MCF 10A (cell line): ENCODE measurements around the gene PSMG2. TPM values are rescaled to one million over a fixed set of nuclear protein-coding genes. Genes with fewer than 3 reads are reported as not detected.

Experiments
- BruUV-seq: library from RNA; stranded (reverse); fragments of 400-500 nt; replicated peaks from 2 replicates; lab custom pipeline; 2021; lab: Mats Ljungman, UMichigan
- CTCF ChIA-PET: fragments of 300-600 bp; sonication (Branson Sonifier 250); formaldehyde crosslinking; extraction: SDS; loops from one replicate; lab custom pipeline; 2021; ENCODE audit warnings: antibody characterized with exemption, inconsistent platforms; lab: Yijun Ruan, JAX
- POLR2A ChIA-PET: fragments of 300-600, 350-650 bp; sonication (Branson Sonifier 250); formaldehyde crosslinking; extraction: SDS; loops from one replicate; lab custom pipeline; 2020; ENCODE audit warnings: antibody characterized with exemption, inconsistent platforms; lab: Yijun Ruan, JAX
- DNase-seq: peaks from one replicate; pipeline ENCODE4 v3.0.0-alpha.2; 2018; ENCODE audit not compliant: unreplicated experiment
- H3K27ac Mint-ChIP-seq: one replicate; pipeline ENCODE4 v1.8.0; 2022; ENCODE audit warnings: mild to moderate bottlenecking, low read depth, mixed read lengths; ENCODE audit not compliant: unreplicated experiment
- H3K27me3 Mint-ChIP-seq: one replicate; pipeline ENCODE4 v1.8.0; 2022; ENCODE audit warnings: mixed read lengths; ENCODE audit not compliant: insufficient read depth, unreplicated experiment
- H3K36me3 Mint-ChIP-seq: one replicate; pipeline ENCODE4 v1.8.0; 2022; ENCODE audit warnings: mild to moderate bottlenecking, moderate library complexity, mixed read lengths; ENCODE audit not compliant: insufficient read depth, unreplicated experiment
- H3K4me1 Mint-ChIP-seq: one replicate; pipeline ENCODE4 v1.8.0; 2022; ENCODE audit warnings: mixed read lengths; ENCODE audit not compliant: insufficient read depth, unreplicated experiment
- H3K4me3 Mint-ChIP-seq: one replicate; pipeline ENCODE4 v1.8.0; 2022; ENCODE audit warnings: mild to moderate bottlenecking, moderate library complexity, mixed read lengths; ENCODE audit not compliant: unreplicated experiment
- H3K9me3 Mint-ChIP-seq: one replicate; pipeline ENCODE4 v1.8.0; 2022; ENCODE audit warnings: mixed read lengths; ENCODE audit not compliant: unreplicated experiment
- CTCF ChIP-seq: fragments of 200-600 bp; IDR thresholded peaks from one replicate; pipeline ENCODE4 v1.8.0; 2022; ENCODE audit warnings: antibody characterized with exemption, mild to moderate bottlenecking; ENCODE audit not compliant: unreplicated experiment
- intact Hi-C: fragments of 100-400 bp; cut with micrococcal nuclease; formaldehyde crosslinking; loops from 2 replicates; pipeline ENCODE4 v1.14.1; 2022
- total RNA-seq: library from RNA; stranded (reverse); gene quantifications from 2 replicates; pipeline ENCODE4 v1.2.3, GENCODE V29; 2022

PSMG2 gene
- total RNA-seq, 1 experiment from 2014 or later: 88.6 TPM

GRCh38 chr18:12721495-12722275 is 18.8 kb downstream of the PSMG2 start:
- CTCF ChIA-PET: interaction anchor here (1.0 to 11.2 kb wide), 5 partner anchors 23 to 213 kb away, joined by 3 to 162 read pairs (median 13); no protein-coding TSS in a partner anchor

GRCh38 chr18:12722731-12723130 is 19.9 kb downstream of the PSMG2 start:
- BruUV-seq: no TSS peak
- Mint-ChIP-seq H3K9me3 (no peaks in the 10 kb centered on the region), H3K36me3 (peaks cover 77% of the 10 kb centered on the region), H3K4me1 (peaks cover 7% of the 10 kb centered on the region), H3K27ac (no peak overlapping the region), H3K4me3 (no peak overlapping the region), H3K27me3 (no peaks in the 10 kb centered on the region)
- intact Hi-C loops: loop anchor here (10.0 kb wide), 1 partner anchor 328 kb away; no protein-coding TSS in a partner anchor
- TF ChIP-seq CTCF: no peak
- ChIA-PET POLR2A (interaction anchor here (0.6 to 1.2 kb wide), 4 partner anchors 19 to 208 kb away, joined by 3 read pairs; no protein-coding TSS in a partner anchor), CTCF (interaction anchor here (0.9 to 11.2 kb wide), 7 partner anchors 9 to 212 kb away, joined by 3 to 162 read pairs (median 3); no protein-coding TSS in a partner anchor)
- DNase-seq: no peak

More at GRCh38 chr18:12721495-12722275, 18.8 kb downstream of the PSMG2 start:
- peaks cover 78% of the 10 kb centered on the region for H3K36me3 Mint-ChIP-seq
- H3K9me3 Mint-ChIP-seq: no peaks in the 10 kb centered on the region
- TF ChIP-seq CTCF: no peak
- no peaks in the 10 kb centered on the region for H3K4me1 Mint-ChIP-seq
- no peaks in the 10 kb centered on the region for H3K27me3 Mint-ChIP-seq
- intact Hi-C loops: loop anchor here (10.0 kb wide), 1 partner anchor 327 kb away; no protein-coding TSS in a partner anchor
- H3K27ac Mint-ChIP-seq: no peak overlapping the region
- no peak for DNase-seq
- no TSS peak for BruUV-seq
- POLR2A ChIA-PET: no interaction called here
- H3K4me3 Mint-ChIP-seq: no peak overlapping the region

- Mint-ChIP-seq H3K27ac (no peak overlapping the region), H3K36me3 (peaks cover 49% of the 10 kb centered on the region), H3K4me1 (peaks cover 7% of the 10 kb centered on the region), H3K9me3 (no peaks in the 10 kb centered on the region), H3K27me3 (no peaks in the 10 kb centered on the region), H3K4me3 (no peak overlapping the region)
- no peak for DNase-seq
- POLR2A ChIA-PET: interaction anchor here (0.6 to 1.4 kb wide), 7 partner anchors 8 to 221 kb away, joined by 3 to 10 read pairs (median 4); no protein-coding TSS in a partner anchor
- CTCF ChIA-PET: interaction anchor here (0.5 to 11.2 kb wide), 21 partner anchors 8 to 335 kb away, joined by 3 to 162 read pairs (median 5); no protein-coding TSS in a partner anchor
- no peak for TF ChIP-seq CTCF
- intact Hi-C loops: loop anchor here (10.0 kb wide), 1 partner anchor 332 kb away; no protein-coding TSS in a partner anchor
- BruUV-seq: no TSS peak
Measured at GRCh38 chr18:12726331-12726730, 23.5 kb downstream of the PSMG2 start.
